Measurements from ENCODE around the gene C1QTNF8. TPM values are rescaled to one million over a fixed set of nuclear protein-coding genes. Genes with fewer than 3 reads are reported as not detected.

C1QTNF8 gene
- total RNA-seq, 1 experiment from 2014 or later, result 0.27 TPM

DNA sequence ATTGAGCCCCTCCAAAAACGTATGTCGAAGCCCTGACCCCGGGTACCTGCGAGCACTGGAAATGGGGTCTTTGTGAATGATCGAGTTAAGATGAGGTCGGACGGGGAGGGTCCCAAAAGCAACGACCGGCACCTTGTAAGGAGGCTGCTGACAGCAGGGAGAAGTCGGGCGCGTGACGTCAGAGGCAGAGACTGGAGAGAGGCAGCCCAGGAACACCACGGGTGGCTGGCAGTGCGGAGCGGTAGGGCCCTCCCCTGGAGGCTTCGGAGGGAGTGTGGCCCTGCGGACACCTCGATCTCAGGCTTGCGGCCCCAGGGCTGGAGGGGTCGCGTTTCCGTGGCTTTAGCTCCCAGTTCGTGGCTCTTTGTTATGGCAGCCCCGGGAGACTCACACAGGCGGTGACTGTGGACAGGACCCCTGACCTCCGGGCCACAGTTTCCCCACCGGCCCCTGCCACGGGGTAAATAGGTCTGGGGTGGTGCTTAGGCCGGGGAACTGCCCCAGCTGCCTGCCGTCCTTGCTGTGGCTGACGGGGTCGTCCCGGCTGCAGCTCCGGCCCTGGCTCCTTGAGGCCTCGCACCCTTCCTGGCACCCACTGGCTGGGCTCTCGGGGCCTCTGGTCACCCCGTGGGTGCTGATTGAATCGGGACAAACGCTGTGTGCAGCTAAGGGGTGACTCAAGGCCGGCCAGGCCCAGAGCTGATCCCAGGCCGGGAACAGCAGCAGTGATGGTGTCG is 34.1 kb downstream of the C1QTNF8 start:
- Histone ChIP-seq H4K20me1 (ENCODE audit: insufficient read depth) (no peaks in the 10 kb centered on the region), H3K36me3 (ENCODE audit: control insufficient read depth in 1 of 2, insufficient read depth in 2 of 2, low read length in 2 of 2) (no peaks in the 10 kb centered on the region), H3K9me2 (ENCODE audit: insufficient read depth) (no peaks in the 10 kb centered on the region), H3K4me2 (ENCODE audit: low read length) (no peak overlapping the region), H3K27me3 (ENCODE audit: insufficient read depth, low read length) (no peaks in the 10 kb centered on the region), H3K9ac (ENCODE audit: low read length) (no peak overlapping the region), H3K4me3 (replicated peaks in 1 of 2; ENCODE audit: low read depth in 1 of 2, low read length in 2 of 2) (no peak overlapping the region), H3K27ac (ENCODE audit: low read depth, low read length) (no peak overlapping the region; the same call in 1 of the 2 replicates), H2AFZ (ENCODE audit: low read depth, low read length, poor library complexity, severe bottlenecking) (no peak overlapping the region), H3K9me3 (ENCODE audit: control insufficient read depth in 1 of 2, insufficient read depth in 1 of 2, low read depth in 1 of 2, low read length in 2 of 2) (no peaks in the 10 kb centered on the region), H3K79me2 (ENCODE audit: insufficient read depth, low read length) (no peaks in the 10 kb centered on the region), H3K4me1 (ENCODE audit: control insufficient read depth in 1 of 2, insufficient read depth in 2 of 2, low read length in 2 of 2) (peaks cover 3 to 14% of the 10 kb centered on the region in 2 experiments; a peak in 3 of 4 replicates)
- ChIA-PET CTCF (interaction anchor here (1.5 kb wide), 1 partner anchor 41 kb away, joined by 4 read pairs; no protein-coding TSS in a partner anchor), POLR2A (no interaction called here), RAD21 (ENCODE audit: low non-redundant PET in 1 of 2, low total read pairs in 2 of 2, uncharacterized antibody in 2 of 2, unreplicated experiment in 2 of 2) (no interaction called here)
- no peak for TF ChIP-seq POLR2AphosphoS5 (IDR thresholded peaks at IDR 0.05; ENCODE audit: low read depth, low read length)
- TF ChIP-seq CEBPB (IDR thresholded peaks at IDR 0.05; ENCODE audit: low read depth), result no peak
- TF ChIP-seq SP1 (IDR thresholded peaks at IDR 0.05; ENCODE audit: low read depth), result no peak
- no peak for TF ChIP-seq JUND (IDR thresholded peaks at IDR 0.05)
- TF ChIP-seq EZH2phosphoT487 (IDR thresholded peaks at IDR 0.05; ENCODE audit: borderline replicate concordance), result no peak
- TF ChIP-seq POLR2A (IDR thresholded peaks at IDR 0.05; ENCODE audit: borderline replicate concordance, extremely low read depth, insufficient read depth, insufficient read length), result no peak
- TF ChIP-seq EZH2 (IDR thresholded peaks at IDR 0.05), result no peak
- no peak for TF ChIP-seq CBX3 (IDR thresholded peaks at IDR 0.05; ENCODE audit: low read depth)
- TF ChIP-seq ELF1 (IDR thresholded peaks at IDR 0.05; ENCODE audit: borderline replicate concordance, low read depth), result no peak
- no peak for TF ChIP-seq YY1 (IDR thresholded peaks at IDR 0.05; ENCODE audit: extremely low read depth, insufficient replicate concordance, low read depth, low read length)
- TF ChIP-seq EGR1 (IDR thresholded peaks at IDR 0.05; ENCODE audit: low read depth), result no peak
- no peak for TF ChIP-seq FOSL1 (IDR thresholded peaks at IDR 0.05; ENCODE audit: low read depth)
- no peak for TF ChIP-seq RAD21 (IDR thresholded peaks at IDR 0.05; ENCODE audit: low read depth)
- TF ChIP-seq SRF (IDR thresholded peaks at IDR 0.05; ENCODE audit: low read depth), result no peak
- no peak for TF ChIP-seq SIN3A (IDR thresholded peaks at IDR 0.05; ENCODE audit: low read depth)
- TF ChIP-seq, protein P1, sequence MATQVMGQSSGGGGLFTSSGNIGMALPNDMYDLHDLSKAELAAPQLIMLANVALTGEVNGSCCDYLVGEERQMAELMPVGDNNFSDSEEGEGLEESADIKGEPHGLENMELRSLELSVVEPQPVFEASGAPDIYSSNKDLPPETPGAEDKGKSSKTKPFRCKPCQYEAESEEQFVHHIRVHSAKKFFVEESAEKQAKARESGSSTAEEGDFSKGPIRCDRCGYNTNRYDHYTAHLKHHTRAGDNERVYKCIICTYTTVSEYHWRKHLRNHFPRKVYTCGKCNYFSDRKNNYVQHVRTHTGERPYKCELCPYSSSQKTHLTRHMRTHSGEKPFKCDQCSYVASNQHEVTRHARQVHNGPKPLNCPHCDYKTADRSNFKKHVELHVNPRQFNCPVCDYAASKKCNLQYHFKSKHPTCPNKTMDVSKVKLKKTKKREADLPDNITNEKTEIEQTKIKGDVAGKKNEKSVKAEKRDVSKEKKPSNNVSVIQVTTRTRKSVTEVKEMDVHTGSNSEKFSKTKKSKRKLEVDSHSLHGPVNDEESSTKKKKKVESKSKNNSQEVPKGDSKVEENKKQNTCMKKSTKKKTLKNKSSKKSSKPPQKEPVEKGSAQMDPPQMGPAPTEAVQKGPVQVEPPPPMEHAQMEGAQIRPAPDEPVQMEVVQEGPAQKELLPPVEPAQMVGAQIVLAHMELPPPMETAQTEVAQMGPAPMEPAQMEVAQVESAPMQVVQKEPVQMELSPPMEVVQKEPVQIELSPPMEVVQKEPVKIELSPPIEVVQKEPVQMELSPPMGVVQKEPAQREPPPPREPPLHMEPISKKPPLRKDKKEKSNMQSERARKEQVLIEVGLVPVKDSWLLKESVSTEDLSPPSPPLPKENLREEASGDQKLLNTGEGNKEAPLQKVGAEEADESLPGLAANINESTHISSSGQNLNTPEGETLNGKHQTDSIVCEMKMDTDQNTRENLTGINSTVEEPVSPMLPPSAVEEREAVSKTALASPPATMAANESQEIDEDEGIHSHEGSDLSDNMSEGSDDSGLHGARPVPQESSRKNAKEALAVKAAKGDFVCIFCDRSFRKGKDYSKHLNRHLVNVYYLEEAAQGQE (IDR thresholded peaks at IDR 0.05; ENCODE audit: low read depth), result no peak
- ATAC-seq (no peak), DNase-seq (ENCODE audit: low read depth, low spot score) (no peak)
- no TSS peak for BruUV-seq (replicated peaks)
- intact Hi-C loops (cut with micrococcal nuclease), result no loop called here
